Esophagus muscularis mucosa (tissue), 4 donors: ENCODE measurements around the gene OR6T1. TPM values are rescaled to one million over a fixed set of nuclear protein-coding genes. Genes with fewer than 3 reads are reported as not detected.

ENCODE experiments used
- DNase-seq: peaks from one replicate; pipeline ENCODE4 v3.0.0-alpha.2; 2017; ENCODE audit errors: extremely low spot score
- H3K27ac ChIP-seq, 4 donors: fragments of 200-600 bp; sonication (generic); replicated peaks in 1 of 4; 1 replicate in 3 of 4; 2 replicates in 1 of 4; pipeline ENCODE4 v1.5.1; 2016 to 2019; ENCODE audit warnings: mild to moderate bottlenecking in 1 of 4
- H3K27me3 ChIP-seq, 4 donors: fragments of 200-600 bp; sonication (generic); one replicate each; pipeline versions ENCODE4 v1.5.1 to v1.6.0; 2016 to 2019
- H3K36me3 ChIP-seq, 4 donors: fragments of 200-600 bp; sonication (generic); one replicate each; pipeline ENCODE4 v1.5.1; 2016 to 2019
- H3K4me1 ChIP-seq, 4 donors: fragments of 200-600 bp; sonication (generic); one replicate each; pipeline ENCODE4 v1.5.1; 2016 to 2019
- H3K4me3 ChIP-seq, 4 donors: fragments of 200-600 bp; sonication (generic); 1 replicate in 2 of 4; 2 replicates in 2 of 4; pipeline ENCODE4 v1.5.1; 2016 to 2019; ENCODE audit warnings: mild to moderate bottlenecking in 4 of 4, moderate library complexity in 1 of 4
- H3K9me3 ChIP-seq, 4 donors: fragments of 200-600 bp; sonication (generic); 1 replicate in 3 of 4; 2 replicates in 1 of 4; pipeline ENCODE4 v1.5.1; 2016 to 2019
- EP300 ChIP-seq: sonication (generic); formaldehyde crosslinking; IDR thresholded peaks from one replicate; pipeline ENCODE4 v1.6.1; 2017; ENCODE audit warnings: antibody characterized with exemption
- POLR2A ChIP-seq: fragments of 450-650 bp; IDR thresholded peaks from one replicate; pipeline ENCODE4 v1.6.1; 2017; ENCODE audit warnings: antibody characterized with exemption, moderate library complexity, mild to moderate bottlenecking, low read depth
- POLR2AphosphoS5 ChIP-seq, 2 donors: sonication (generic); formaldehyde crosslinking; IDR thresholded peaks; one replicate each; pipeline ENCODE4 v1.6.1; 2017; ENCODE audit warnings: antibody characterized with exemption in 2 of 2
- WGBS: methylation state at CpG from one replicate; pipeline ENCODE4 v1.1.5; 2018; 5-methylcytosine and 5-hydroxymethylcytosine counted together
- intact Hi-C: fragments of 100-400 bp; cut with DNase I; formaldehyde crosslinking; loops from one replicate; pipeline ENCODE4 v1.15.1; 2023
- total RNA-seq, 4 donors: library from RNA; depleted of rRNA; stranded (reverse); fragments of >200 nt; gene quantifications; one replicate each; pipeline versions ENCODE4 v1.1.0 to v1.2.1, GENCODE V29; 2016
- TF ChIP-seq, protein P1 (sequence below), 3 experiments: fragments of 200-600 bp in 2 of 3; fragments of 450-650 bp in 1 of 3; sonication (generic) in 2 of 3; IDR thresholded peaks; one replicate each; pipeline ENCODE4 v1.5.1; 2017 to 2019; ENCODE audit warnings: antibody characterized with exemption in 3 of 3, mild to moderate bottlenecking in 2 of 3, moderate library complexity in 1 of 3

OR6T1 gene
- total RNA-seq, 4 donors from 2014 or later, result not detected

- WGBS, result 77% methylated on average over 1 of the region's 1 CpG
- H3K27me3 ChIP-seq, result no peaks in the 10 kb centered on the region
- peaks cover 0 to 9% (median 4%) of the 10 kb centered on the region in 4 donors for H3K9me3 ChIP-seq
- no peak for DNase-seq
- no peak overlapping the region for H3K27ac ChIP-seq
- no peaks in the 10 kb centered on the region for H3K36me3 ChIP-seq
- intact Hi-C loops, result no loop called here
- no peaks in the 10 kb centered on the region for H3K4me1 ChIP-seq
- TF ChIP-seq POLR2AphosphoS5 (IDR thresholded peaks at IDR 0.05), result no peak
- no peak for TF ChIP-seq EP300
- TF ChIP-seq, protein P1, sequence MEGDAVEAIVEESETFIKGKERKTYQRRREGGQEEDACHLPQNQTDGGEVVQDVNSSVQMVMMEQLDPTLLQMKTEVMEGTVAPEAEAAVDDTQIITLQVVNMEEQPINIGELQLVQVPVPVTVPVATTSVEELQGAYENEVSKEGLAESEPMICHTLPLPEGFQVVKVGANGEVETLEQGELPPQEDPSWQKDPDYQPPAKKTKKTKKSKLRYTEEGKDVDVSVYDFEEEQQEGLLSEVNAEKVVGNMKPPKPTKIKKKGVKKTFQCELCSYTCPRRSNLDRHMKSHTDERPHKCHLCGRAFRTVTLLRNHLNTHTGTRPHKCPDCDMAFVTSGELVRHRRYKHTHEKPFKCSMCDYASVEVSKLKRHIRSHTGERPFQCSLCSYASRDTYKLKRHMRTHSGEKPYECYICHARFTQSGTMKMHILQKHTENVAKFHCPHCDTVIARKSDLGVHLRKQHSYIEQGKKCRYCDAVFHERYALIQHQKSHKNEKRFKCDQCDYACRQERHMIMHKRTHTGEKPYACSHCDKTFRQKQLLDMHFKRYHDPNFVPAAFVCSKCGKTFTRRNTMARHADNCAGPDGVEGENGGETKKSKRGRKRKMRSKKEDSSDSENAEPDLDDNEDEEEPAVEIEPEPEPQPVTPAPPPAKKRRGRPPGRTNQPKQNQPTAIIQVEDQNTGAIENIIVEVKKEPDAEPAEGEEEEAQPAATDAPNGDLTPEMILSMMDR (IDR thresholded peaks at IDR 0.05), result no peak
- no peak for TF ChIP-seq POLR2A
- no peak overlapping the region for H3K4me3 ChIP-seq
These were observed 30.2 kb upstream of the OR6T1 start for GRCh38 chr11:123973816-123974215.

DNA sequence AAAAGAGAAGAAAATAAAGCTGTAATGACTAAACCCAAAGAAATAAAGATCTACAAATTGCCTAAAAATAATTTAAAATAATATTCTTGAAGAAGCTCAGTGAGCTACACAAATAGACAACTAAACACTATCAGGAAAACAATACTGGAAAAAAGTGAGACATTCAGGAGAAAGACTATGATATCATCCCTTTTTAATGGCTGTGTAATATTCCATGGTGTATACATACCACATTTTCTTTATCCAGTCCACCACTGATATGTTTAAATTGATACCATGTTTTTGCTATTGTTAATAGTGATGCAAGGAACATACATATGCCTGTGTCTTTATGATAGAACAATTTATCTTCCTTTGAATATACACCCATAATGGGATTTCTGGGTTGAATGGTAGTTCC, 13.1 kb upstream of the OR6T1 start:
- Histone ChIP-seq H3K27me3 (no peaks in the 10 kb centered on the region), H3K36me3 (no peaks in the 10 kb centered on the region), H3K9me3 (peaks cover 0 to 6% (median 2%) of the 10 kb centered on the region in 4 donors), H3K27ac (no peak overlapping the region), H3K4me3 (no peak overlapping the region), H3K4me1 (no peaks in the 10 kb centered on the region)
- intact Hi-C loops, result no loop called here
- DNase-seq, result no peak
- no peak for TF ChIP-seq POLR2A
- TF ChIP-seq, protein P1 (IDR thresholded peaks at IDR 0.05), result no peak
- no peak for TF ChIP-seq EP300
- TF ChIP-seq POLR2AphosphoS5 (IDR thresholded peaks at IDR 0.05), result no peak

DNA sequence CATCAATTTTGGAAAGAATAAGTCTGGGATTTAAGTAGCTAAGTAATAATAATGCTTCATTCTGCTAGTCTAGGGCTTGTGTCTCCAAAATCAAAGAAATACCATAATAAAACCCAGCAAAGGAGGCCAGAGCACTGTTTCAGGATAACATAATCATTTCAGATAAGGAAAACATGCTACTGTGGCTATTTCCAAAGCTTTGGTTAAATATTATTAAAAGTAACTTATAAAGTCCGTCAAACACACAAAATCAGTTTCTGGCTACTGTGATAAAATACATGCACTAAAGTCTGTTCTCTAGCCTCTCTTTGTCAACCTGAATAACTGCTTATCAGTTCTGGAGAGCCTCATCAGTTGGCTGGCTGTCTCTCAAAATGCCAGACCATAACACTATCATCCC, 1.5 kb upstream of the OR6T1 start:
- Histone ChIP-seq H3K4me3 (no peak overlapping the region), H3K9me3 (no peaks in the 10 kb centered on the region), H3K27ac (no peak overlapping the region), H3K36me3 (no peaks in the 10 kb centered on the region), H3K4me1 (no peaks in the 10 kb centered on the region), H3K27me3 (no peaks in the 10 kb centered on the region)
- DNase-seq, result no peak
- WGBS, result 48% methylated on average over 1 of the region's 1 CpG
- intact Hi-C loops, result no loop called here
- TF ChIP-seq EP300 (no peak), POLR2AphosphoS5 (IDR thresholded peaks at IDR 0.05) (no peak), POLR2A (no peak)
- TF ChIP-seq, protein P1 (IDR thresholded peaks at IDR 0.05), result no peak

- H3K9me3 ChIP-seq, result no peaks in the 10 kb centered on the region
- no peaks in the 10 kb centered on the region for H3K4me1 ChIP-seq
- no peaks in the 10 kb centered on the region for H3K27me3 ChIP-seq
- H3K27ac ChIP-seq, result no peak overlapping the region
- H3K4me3 ChIP-seq, result no peak overlapping the region
- DNase-seq, result no peak
- intact Hi-C loops, result no loop called here
- no peaks in the 10 kb centered on the region for H3K36me3 ChIP-seq
- 84% methylated on average over 4 of the region's 4 CpGs for WGBS
- TF ChIP-seq, protein P1 (IDR thresholded peaks at IDR 0.05), result no peak
- TF ChIP-seq POLR2A (no peak), POLR2AphosphoS5 (IDR thresholded peaks at IDR 0.05) (no peak), EP300 (no peak)
These were observed 1.2 kb downstream of the OR6T1 start for GRCh38 chr11:123942413-123942812.

GRCh38 chr11:123939317-123939716, 4.3 kb downstream of the OR6T1 start, which contains the start of gene OR4D5:
Gene OR4D5 (plus strand): TSS chr11:123939617. CDS start chr11:123939617, 0 bp downstream.
- TF ChIP-seq POLR2AphosphoS5 (IDR thresholded peaks at IDR 0.05) (no peak), POLR2A (no peak), EP300 (no peak)
- TF ChIP-seq, protein P1 (IDR thresholded peaks at IDR 0.05), result no peak
- H3K27me3 ChIP-seq, result no peaks in the 10 kb centered on the region
- H3K4me1 ChIP-seq, result no peaks in the 10 kb centered on the region
- no peak within 1 kb of the TSS for H3K27ac ChIP-seq
- DNase-seq, result no peak
- H3K9me3 ChIP-seq, result no peaks in the 10 kb centered on the region
- no peaks in the 10 kb centered on the region for H3K36me3 ChIP-seq
- no peak within 1 kb of the TSS for H3K4me3 ChIP-seq
- intact Hi-C loops, result no loop called here
- 76% methylated on average over 1 of the region's 1 CpG for WGBS
